NCI-H526 (cell line): ENCODE results near the gene DAPK3.
"Not testable (repeated sequence)": the region's sequence is repeated elsewhere in the genome, so short reads cannot be mapped to it uniquely, and the experiment has no call there.

Experiments used
- DNase-seq, 2 experiments: peaks; one replicate each; lab custom pipeline; 2025; lab: John Stamatoyannopoulos, UW

Gene DAPK3

GRCh38 chr19:3978145-3978544, 7.2 kb upstream of the DAPK3 start:
- DNase-seq = no peak

DNA sequence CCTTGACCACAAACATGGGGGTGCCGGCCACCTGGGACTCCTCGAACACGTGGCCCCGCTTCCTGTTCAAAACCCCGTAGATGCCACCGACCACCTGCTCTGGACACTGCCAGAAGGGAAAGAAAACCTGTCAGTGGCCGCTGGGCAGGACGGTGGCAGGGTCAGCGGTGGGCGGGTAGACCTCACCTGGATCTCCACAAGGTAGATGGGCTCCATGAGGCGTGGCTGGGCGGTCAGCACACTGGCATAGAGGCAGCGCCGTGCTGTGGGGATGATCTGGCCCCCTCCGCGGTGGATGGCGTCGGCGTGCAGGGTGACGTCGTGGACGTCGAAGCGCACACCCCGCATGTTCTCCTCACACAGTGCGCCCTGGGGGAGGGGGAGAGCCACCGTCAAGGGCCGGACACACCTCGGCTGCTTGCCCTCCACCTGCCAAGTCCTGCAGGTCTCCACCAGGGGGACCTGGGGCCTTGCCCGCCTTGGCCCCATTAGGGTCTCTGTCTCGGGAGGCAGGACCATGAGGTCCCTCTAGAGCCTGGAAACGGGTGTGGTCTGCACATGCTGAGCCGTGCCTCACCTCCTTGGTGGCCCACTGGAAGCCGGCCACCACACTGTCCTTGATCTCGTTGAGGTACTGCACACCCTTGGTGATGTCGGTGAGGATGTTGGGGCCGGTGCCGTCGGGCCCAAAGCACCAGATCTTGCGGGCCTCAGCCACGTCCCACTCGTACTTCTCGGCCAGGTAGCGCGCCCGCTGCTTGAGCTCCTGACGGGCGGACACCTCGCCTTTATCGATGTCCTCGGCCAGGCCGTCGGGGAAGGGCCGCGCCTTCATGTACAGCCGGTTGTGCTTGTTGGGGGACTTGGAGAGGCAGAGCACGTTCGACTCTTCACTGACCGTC, 6.6 kb upstream of the DAPK3 start:
- peak in 1 of 2 experiments; percentile 11 for DNase-seq

GRCh38 chr19:3976495-3977241, 5.8 kb upstream of the DAPK3 start:
- DNase-seq = no peak

DNA sequence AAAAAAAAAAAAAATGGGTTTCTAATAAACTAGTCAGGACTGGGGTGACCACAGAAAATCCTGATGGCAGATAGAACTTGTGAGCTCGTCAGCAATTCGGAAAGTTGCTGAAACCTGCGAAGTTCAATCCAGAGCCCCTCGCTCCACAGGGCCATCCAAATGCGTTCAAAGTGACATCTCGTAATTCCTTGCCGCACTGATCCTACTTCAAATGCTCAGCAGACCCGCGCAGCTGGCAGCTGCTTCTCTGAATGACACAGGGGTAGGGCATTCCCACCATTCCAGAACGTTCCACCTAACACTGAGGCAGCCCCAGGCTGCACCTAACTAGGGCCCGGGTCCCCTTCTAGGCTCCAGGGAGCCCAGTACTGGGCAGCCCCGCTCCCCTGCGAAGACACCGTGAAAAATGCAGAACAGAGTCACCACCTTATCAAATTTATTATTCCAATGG, 4.8 kb upstream of the DAPK3 start:
- DNase-seq = no peak

DNA sequence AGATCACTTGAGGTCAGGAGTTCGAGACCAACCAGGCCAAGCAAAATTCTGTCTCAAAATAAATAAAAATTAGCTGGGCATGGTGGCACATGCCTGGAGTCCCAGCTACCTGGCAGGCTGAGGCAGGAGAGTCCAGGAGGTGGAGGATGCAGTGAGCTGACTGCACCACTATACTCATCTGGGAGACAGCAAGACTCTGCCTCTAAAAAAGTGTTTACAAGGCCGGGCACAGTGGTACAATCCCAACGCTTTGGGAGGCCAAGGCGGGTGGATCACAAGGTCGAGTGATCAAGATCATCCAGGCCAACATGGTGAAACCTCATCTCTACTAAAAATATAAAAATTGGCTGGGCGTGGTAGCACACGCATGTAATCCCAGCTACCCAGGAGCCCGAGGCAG, 4.2 kb upstream of the DAPK3 start:
- DNase-seq = no peak

- DNase-seq = no peak
Measured at GRCh38 chr19:3970313-3970807, 539 bp downstream of the DAPK3 start.

- peak in 1 of 2 experiments; percentile 15 for DNase-seq
Measured at GRCh38 chr19:3969435-3970312, 1.2 kb downstream of the DAPK3 start.

- DNase-seq = no peak
Measured at GRCh38 chr19:3968556-3969434, 2.1 kb downstream of the DAPK3 start.

GRCh38 chr19:3967983-3968382, 2.9 kb downstream of the DAPK3 start:
- DNase-seq = not testable (repeated sequence)

DNA sequence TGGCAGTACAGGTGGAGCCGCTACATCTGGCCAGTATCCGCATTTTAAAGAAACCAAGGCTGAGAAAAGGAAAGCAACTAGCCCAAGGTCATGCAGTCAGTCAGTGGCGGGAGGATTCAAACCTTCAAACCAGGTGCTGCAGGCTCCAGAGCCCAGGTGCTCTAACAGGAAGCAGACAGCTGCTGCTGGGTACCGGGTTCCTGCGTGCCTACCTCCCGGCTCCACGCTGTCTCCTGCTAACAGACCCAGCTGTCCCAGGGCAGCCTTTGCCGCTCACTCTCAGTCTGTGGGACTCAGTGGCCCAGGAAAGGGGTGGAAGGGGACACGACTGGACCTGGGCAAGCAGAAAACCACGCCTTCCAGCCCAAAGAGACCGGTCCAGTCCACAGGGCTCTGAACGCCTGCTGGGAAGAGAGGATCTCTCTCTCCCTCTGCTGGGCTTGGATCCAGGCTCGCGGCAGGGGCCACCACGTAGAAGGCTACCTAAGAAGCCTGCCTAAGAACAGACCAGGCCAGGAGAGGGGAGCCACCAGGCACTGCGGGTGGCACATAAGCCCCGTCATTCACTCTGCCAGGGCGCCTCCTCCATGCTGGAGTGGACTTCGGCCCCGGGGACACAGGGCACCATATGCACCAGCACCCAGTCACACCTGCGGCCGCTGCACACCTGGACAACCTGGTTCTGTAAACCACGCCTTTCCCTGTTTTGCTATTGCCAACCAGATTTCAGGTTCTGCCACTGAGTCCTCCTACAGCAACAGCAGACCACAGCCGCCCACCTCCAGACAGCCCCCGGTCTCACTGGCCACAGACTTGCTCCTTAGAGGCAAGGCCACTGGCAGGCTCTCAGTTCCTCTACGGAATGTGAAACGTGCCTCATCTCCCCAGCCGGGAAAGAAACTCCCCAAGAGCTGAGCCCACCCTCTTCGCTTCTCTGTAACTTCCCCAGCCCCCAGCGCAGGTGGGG, 4.6 kb downstream of the DAPK3 start:
- peak in 1 of 2 experiments; percentile 43 for DNase-seq

- DNase-seq = no peak
Measured at GRCh38 chr19:3964256-3965194, 6.4 kb downstream of the DAPK3 start.

- no peak for DNase-seq
Measured at GRCh38 chr19:3963458-3964255, 7.2 kb downstream of the DAPK3 start.

DNA sequence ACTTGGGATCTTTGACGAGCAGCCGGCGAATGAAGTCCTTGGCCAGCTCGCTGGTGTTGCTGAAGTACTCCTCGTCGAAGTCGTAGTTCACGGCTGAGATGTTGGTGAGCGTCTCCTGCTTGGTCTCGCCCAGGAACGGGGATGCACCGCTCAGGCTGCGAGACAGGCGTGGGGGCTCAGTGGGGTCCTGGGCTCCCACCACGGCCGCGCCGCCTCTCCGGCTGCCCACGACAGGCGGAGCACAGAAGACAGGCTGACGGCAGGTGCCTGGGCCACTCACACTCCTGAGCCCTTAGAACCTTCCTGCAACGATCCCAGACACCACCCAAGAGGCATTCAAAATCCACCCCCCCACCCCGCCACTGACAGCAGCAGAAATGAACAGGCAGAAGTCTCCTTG, 9.9 kb downstream of the DAPK3 start:
- DNase-seq = no peak

- DNase-seq = no peak
Measured at GRCh38 chr19:3959766-3960131, 11.2 kb downstream of the DAPK3 start.

- DNase-seq = no peak
Measured at GRCh38 chr19:3958836-3959765, 11.8 kb downstream of the DAPK3 start.

- DNase-seq = no peak
Measured at GRCh38 chr19:3955688-3956087, 15.2 kb downstream of the DAPK3 start.

DNA sequence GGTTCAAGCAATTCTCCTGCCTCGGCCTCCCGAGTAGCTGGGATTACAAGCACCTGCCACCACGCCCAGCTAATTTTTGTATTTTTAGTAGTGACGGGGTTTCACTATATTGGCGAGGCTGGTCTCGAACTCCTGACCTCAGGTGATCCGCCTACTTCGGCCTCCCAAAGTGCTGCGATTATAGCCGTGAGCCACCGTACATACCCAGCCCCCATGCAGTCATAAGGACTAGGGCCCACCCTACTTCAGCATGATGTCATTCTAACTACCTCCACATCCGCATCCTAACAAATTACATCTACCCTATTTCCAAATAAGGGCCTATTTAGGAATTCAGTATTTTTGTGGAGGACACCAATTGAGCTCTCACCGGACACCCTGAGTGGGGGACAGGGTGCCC, 15.6 kb downstream of the DAPK3 start:
- not testable (repeated sequence) for DNase-seq
